ENCODE data around the gene EFTUD2.

EFTUD2 gene

GRCh38 chr17:44887971-44888954 lies 11.0 kb downstream of the EFTUD2 start:
- DNase-seq (ENCODE audit: low read depth) = no peak

GRCh38 chr17:44887016-44887415 lies 12.2 kb downstream of the EFTUD2 start:
- DNase-seq (ENCODE audit: low read depth) = no peak

GRCh38 chr17:44884941-44885340 lies 14.3 kb downstream of the EFTUD2 start:
- no peak for DNase-seq (ENCODE audit: low read depth)

- no peak for DNase-seq (ENCODE audit: low read depth)
Observed at GRCh38 chr17:44881145-44881544, 18.1 kb downstream of the EFTUD2 start.

- no peak for DNase-seq (ENCODE audit: low read depth)
Observed at GRCh38 chr17:44880062-44880461, 19.2 kb downstream of the EFTUD2 start.

- DNase-seq (ENCODE audit: low read depth) = no peak
Observed at GRCh38 chr17:44879376-44879775, 19.9 kb downstream of the EFTUD2 start.

- no peak for DNase-seq (ENCODE audit: low read depth)
Observed at GRCh38 chr17:44878627-44879221, 20.5 kb downstream of the EFTUD2 start.

- DNase-seq (ENCODE audit: low read depth) = no peak
Observed at GRCh38 chr17:44877121-44877520, 22.1 kb downstream of the EFTUD2 start.

GRCh38 chr17:44875761-44876160 lies 23.5 kb downstream of the EFTUD2 start:
- no peak for DNase-seq (ENCODE audit: low read depth)

GRCh38 chr17:44872131-44872768 lies 27.0 kb downstream of the EFTUD2 start:
- no peak for DNase-seq (ENCODE audit: low read depth)

GRCh38 chr17:44871556-44871955 lies 27.7 kb downstream of the EFTUD2 start:
- DNase-seq (ENCODE audit: low read depth) = no peak

- no peak for DNase-seq (ENCODE audit: low read depth)
Observed at GRCh38 chr17:44867841-44868240, 31.4 kb downstream of the EFTUD2 start.

- no peak for DNase-seq (ENCODE audit: low read depth)
Observed at GRCh38 chr17:44865931-44866330, 33.3 kb downstream of the EFTUD2 start.

- DNase-seq (ENCODE audit: low read depth) = peak; percentile 23
Observed at GRCh38 chr17:44865231-44865660, 34.0 kb downstream of the EFTUD2 start.

- DNase-seq (ENCODE audit: low read depth) = no peak
Observed at GRCh38 chr17:44864831-44865230, 34.4 kb downstream of the EFTUD2 start.

GRCh38 chr17:44863061-44863918 lies 36.0 kb downstream of the EFTUD2 start:
- DNase-seq (ENCODE audit: low read depth) = no peak

GRCh38 chr17:44862278-44862914 lies 36.8 kb downstream of the EFTUD2 start:
- no peak for DNase-seq (ENCODE audit: low read depth)

- DNase-seq (ENCODE audit: low read depth) = no peak
Observed at GRCh38 chr17:44859701-44860100, 39.5 kb downstream of the EFTUD2 start.

GRCh38 chr17:44854192-44854591 lies 45.1 kb downstream of the EFTUD2 start:
- DNase-seq (ENCODE audit: low read depth) = no peak

- DNase-seq (ENCODE audit: low read depth) = no peak
Observed at GRCh38 chr17:44850612-44851011, 48.6 kb downstream of the EFTUD2 start.

- DNase-seq (ENCODE audit: low read depth) = no peak
Observed at GRCh38 chr17:44850025-44850424, 49.2 kb downstream of the EFTUD2 start.
